Thyroid gland (tissue), 4 donors: ENCODE results near the gene CAMTA1. TPM values are rescaled to one million over a fixed set of nuclear protein-coding genes. Genes with fewer than 3 reads are reported as not detected.

Experiments
- DNase-seq, 2 donors: peaks; one replicate each; pipeline ENCODE4 v3.0.0-alpha.2; 2019
- H3K27ac ChIP-seq, 3 donors: fragments of 200-600 bp; sonication (generic); 1 replicate in 2 of 3; 2 replicates in 1 of 3; pipeline ENCODE4 v1.5.1; 2016 to 2019; ENCODE audit warnings: mild to moderate bottlenecking in 1 of 3, moderate library complexity in 1 of 3
- H3K27me3 ChIP-seq: fragments of 200-600 bp; sonication (generic); one replicate; pipeline ENCODE4 v1.5.1; 2019
- H3K36me3 ChIP-seq, 2 donors: fragments of 200-600 bp; sonication (generic); one replicate each; pipeline ENCODE4 v1.5.1; 2016 to 2019
- H3K4me1 ChIP-seq, 2 donors: fragments of 200-600 bp; sonication (generic); one replicate each; pipeline ENCODE4 v1.5.1; 2017 to 2019
- H3K4me3 ChIP-seq, 3 donors: fragments of 200-600 bp; sonication (generic); replicated peaks in 1 of 3; 1 replicate in 2 of 3; 2 replicates in 1 of 3; pipeline ENCODE4 v1.5.1; 2016; ENCODE audit warnings: mild to moderate bottlenecking in 1 of 3
- H3K9me3 ChIP-seq: fragments of 200-600 bp; sonication (generic); one replicate; pipeline ENCODE4 v1.5.1; 2017
- POLR2A ChIP-seq, 2 donors: fragments of 450-650 bp; IDR thresholded peaks; one replicate each; pipeline ENCODE4 v1.6.1; 2017; ENCODE audit warnings: antibody characterized with exemption in 2 of 2, mild to moderate bottlenecking in 2 of 2, moderate library complexity in 1 of 2
- WGBS, 2 donors: methylation state at CpG; one replicate each; pipeline ENCODE4 v1.1.5; 2017; 5-methylcytosine and 5-hydroxymethylcytosine counted together
- intact Hi-C: fragments of 100-400 bp; cut with DNase I; formaldehyde crosslinking; loops from one replicate; pipeline ENCODE4 v1.15.1; 2023
- total RNA-seq, 4 donors: library from RNA; depleted of rRNA; stranded (reverse); fragments of >200 nt; gene quantifications; one replicate each; pipeline ENCODE4 v1.2.3, GENCODE V29; 2016
- TF ChIP-seq, protein P1 (sequence below), 6 experiments: fragments of 200-600 bp in 3 of 6; fragments of 450-650 bp in 3 of 6; sonication (generic) in 3 of 6; IDR thresholded peaks; one replicate each; pipeline ENCODE4 v1.5.1; 2016 to 2019; ENCODE audit warnings: antibody characterized with exemption in 6 of 6, mild to moderate bottlenecking in 2 of 6, inconsistent platforms in 1 of 6, moderate library complexity in 1 of 6

CAMTA1 gene
- total RNA-seq, 4 donors from 2014 or later, result 63.9 to 124 (median 101) TPM

DNA sequence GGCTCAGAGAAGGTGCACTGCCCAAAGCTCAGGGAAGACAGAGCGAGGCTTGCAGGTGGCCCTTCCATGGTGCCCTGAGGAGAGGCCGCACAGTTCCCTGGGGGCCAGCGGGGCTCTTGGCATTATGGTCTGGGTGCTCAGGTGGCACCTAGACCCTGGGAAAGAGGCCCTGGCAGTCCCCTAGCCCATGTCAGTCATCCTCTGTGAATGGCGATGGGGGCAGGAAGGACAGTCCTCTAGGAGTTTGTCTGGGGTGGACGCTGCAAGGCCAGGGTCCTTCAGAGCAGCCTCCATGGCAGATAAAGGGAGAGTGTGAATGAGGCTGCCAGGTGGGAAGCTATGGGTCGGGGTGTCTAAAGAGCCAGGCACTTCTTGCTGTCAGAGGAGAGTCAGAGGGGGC lies 640.0 kb downstream of the CAMTA1 start:
- 86 to 92% methylated on average over 3 to 5 of the region's 6 CpGs for WGBS, 2 donors
- no peak for DNase-seq
- intact Hi-C loops, result no loop called here

DNA sequence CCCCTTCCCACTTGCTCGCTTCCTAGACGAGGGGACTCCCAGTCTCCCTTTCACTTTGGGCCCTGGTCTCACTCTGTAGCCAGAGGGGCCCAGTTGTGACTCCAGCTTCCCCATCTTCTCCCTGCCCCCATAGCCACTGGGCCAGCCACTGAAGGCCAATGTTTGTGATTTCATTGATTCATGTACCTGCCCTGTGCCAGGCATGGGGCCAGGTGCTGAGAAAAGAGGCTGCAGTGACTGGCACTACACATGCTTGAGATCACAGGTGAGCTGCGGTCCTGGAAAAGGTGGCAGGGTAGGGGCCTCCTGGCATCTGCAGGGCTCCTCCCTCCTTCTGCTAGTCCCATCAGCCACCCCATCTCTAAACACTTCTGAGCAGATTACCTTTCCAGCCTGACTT lies 640.5 kb downstream of the CAMTA1 start:
- no peaks in the 10 kb centered on the region for H3K36me3 ChIP-seq
- TF ChIP-seq, protein P1, sequence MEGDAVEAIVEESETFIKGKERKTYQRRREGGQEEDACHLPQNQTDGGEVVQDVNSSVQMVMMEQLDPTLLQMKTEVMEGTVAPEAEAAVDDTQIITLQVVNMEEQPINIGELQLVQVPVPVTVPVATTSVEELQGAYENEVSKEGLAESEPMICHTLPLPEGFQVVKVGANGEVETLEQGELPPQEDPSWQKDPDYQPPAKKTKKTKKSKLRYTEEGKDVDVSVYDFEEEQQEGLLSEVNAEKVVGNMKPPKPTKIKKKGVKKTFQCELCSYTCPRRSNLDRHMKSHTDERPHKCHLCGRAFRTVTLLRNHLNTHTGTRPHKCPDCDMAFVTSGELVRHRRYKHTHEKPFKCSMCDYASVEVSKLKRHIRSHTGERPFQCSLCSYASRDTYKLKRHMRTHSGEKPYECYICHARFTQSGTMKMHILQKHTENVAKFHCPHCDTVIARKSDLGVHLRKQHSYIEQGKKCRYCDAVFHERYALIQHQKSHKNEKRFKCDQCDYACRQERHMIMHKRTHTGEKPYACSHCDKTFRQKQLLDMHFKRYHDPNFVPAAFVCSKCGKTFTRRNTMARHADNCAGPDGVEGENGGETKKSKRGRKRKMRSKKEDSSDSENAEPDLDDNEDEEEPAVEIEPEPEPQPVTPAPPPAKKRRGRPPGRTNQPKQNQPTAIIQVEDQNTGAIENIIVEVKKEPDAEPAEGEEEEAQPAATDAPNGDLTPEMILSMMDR (IDR thresholded peaks at IDR 0.05), result no peak
- TF ChIP-seq POLR2A (IDR thresholded peaks at IDR 0.05), result no peak
- intact Hi-C loops, result no loop called here
- H3K9me3 ChIP-seq, result no peaks in the 10 kb centered on the region
- no peak for DNase-seq
- H3K4me1 ChIP-seq, result peaks cover 0 to 4% of the 10 kb centered on the region in 2 donors
- 87 to 88% methylated on average over 3 of the region's 3 CpGs for WGBS, 2 donors
- H3K27me3 ChIP-seq, result no peaks in the 10 kb centered on the region
- no peak overlapping the region for H3K27ac ChIP-seq
- H3K4me3 ChIP-seq, result no peak overlapping the region

More for the DNA sequence above, 640.0 kb downstream of the CAMTA1 start:
- no peak overlapping the region for H3K27ac ChIP-seq
- H3K27me3 ChIP-seq, result no peaks in the 10 kb centered on the region
- no peak for TF ChIP-seq POLR2A (IDR thresholded peaks at IDR 0.05)
- peaks cover 0 to 10% of the 10 kb centered on the region in 2 donors for H3K4me1 ChIP-seq
- H3K4me3 ChIP-seq, result no peak overlapping the region
- H3K36me3 ChIP-seq, result no peaks in the 10 kb centered on the region
- H3K9me3 ChIP-seq, result no peaks in the 10 kb centered on the region

DNA sequence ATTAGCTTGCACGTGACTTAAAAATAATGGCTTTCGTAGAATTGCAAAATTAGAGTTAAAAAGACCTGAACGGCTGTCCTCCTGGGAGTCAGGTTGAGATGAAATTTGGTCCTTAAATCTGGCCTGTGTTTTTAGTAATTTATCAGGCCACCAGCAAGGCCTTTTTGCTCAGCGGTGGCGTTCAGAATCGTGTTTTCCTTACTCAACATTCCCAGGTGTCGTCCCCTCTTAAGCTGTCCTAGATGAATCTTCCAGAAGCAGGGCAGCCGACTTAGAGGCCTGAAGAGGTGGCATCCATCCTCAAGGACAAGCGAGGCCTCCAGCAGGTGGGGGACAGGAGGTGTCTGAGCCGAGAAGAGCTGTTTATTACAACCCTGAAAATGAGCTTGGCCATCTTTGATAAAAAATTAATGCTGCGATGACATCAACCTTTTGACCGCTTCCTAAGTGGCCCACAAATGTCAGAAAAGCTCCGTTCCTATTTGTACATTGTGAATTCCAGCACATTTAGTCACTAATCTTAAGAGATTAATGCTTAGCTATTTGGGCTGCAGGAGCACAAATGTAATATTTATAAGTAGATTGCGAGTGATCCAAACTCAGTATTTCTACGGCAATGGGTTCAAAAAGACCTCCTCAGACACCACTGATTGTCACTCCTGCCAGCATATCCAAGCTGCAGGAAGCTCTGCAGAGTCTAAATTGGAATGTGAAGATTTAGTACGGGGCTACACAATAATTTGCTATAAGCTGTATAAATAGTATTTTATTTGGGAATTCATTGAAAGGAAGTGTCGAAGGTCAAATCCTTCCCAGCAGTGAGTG lies 641.7 kb downstream of the CAMTA1 start:
- no peak for TF ChIP-seq POLR2A (IDR thresholded peaks at IDR 0.05)
- TF ChIP-seq, protein P1 (IDR thresholded peaks at IDR 0.05), result no peak
- intact Hi-C loops, result no loop called here
- H3K27me3 ChIP-seq, result no peaks in the 10 kb centered on the region
- no peaks in the 10 kb centered on the region for H3K9me3 ChIP-seq
- H3K27ac ChIP-seq, result no peak overlapping the region
- WGBS, 2 donors, result 85 to 88% methylated on average over 17 of the region's 17 CpGs
- no peak for DNase-seq
- H3K4me3 ChIP-seq, result no peak overlapping the region
- no peaks in the 10 kb centered on the region for H3K4me1 ChIP-seq
- H3K36me3 ChIP-seq, result no peaks in the 10 kb centered on the region

DNA sequence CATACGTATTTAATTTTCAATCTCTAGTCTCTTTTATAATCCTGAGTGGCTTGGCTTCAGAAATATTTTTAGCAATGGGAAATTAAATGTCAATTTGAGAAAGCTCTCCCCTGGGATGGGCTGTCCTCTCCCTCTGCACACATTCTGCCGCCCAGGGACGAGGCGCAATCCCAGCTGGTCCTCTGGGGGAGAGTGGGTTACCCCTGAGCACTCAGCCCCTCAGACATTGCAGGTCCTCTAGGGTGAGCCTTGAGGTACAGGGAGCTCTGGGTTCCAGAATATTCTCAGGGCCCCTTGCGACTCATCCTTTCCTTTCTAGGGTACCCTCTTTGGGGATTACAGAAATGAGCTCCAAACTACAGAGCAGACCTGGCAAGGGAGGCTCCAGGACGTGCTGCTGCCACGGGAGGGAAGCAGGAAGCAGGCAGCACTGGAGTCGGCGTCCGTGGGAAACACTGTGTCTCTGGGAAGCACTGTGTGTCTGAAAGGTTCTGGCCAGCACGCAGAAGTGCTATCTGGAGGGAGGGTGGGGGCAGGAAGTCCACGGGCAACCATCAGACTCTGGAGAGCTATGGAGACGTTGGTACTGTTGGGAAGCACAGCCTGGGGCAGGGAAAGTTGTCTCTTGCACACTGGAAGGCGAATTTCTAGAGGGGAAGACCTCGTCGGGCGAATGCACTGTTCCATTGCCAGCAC lies 642.5 kb downstream of the CAMTA1 start:
- intact Hi-C loops, result no loop called here
- no peaks in the 10 kb centered on the region for H3K9me3 ChIP-seq
- WGBS, 2 donors, result 66 to 76% methylated on average over 17 of the region's 17 CpGs
- DNase-seq, result no peak
- H3K27me3 ChIP-seq, result no peaks in the 10 kb centered on the region
- TF ChIP-seq, protein P1 (IDR thresholded peaks at IDR 0.05), result no peak
- no peak for TF ChIP-seq POLR2A (IDR thresholded peaks at IDR 0.05)
- H3K27ac ChIP-seq, result no peak overlapping the region
- no peak overlapping the region for H3K4me3 ChIP-seq
- no peaks in the 10 kb centered on the region for H3K36me3 ChIP-seq
- no peaks in the 10 kb centered on the region for H3K4me1 ChIP-seq

DNA sequence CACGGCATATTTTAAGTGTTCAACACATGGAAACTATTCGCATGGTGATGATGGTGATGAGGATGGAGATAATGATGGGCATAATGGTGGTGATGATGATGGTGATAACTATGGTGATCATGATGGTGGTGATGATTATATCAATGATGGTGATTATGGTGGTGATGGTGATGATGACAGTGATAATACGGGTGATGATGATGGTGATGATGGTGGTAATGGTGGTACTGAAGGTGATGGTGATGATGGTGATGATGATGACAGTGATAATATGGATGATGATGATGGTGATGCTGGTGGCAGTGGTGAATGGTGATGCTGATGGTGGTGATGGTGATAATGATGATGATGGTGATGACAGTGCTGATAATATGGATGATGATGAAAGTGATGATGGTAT lies 644.0 kb downstream of the CAMTA1 start:
- no peak for DNase-seq
- 97 to 98% methylated on average over 3 of the region's 3 CpGs for WGBS, 2 donors
- Histone ChIP-seq H3K9me3 (no peaks in the 10 kb centered on the region), H3K4me3 (no peak overlapping the region), H3K36me3 (no peaks in the 10 kb centered on the region), H3K27ac (no peak overlapping the region), H3K27me3 (no peaks in the 10 kb centered on the region), H3K4me1 (no peaks in the 10 kb centered on the region)
- intact Hi-C loops, result no loop called here
- TF ChIP-seq POLR2A (IDR thresholded peaks at IDR 0.05), result no peak
- TF ChIP-seq, protein P1 (IDR thresholded peaks at IDR 0.05), result no peak
